HG03045 (cell line): Measurements from ENCODE around the gene IFNA1.
"Not testable (repeated sequence)": the region's sequence is repeated elsewhere in the genome, so short reads cannot be mapped to it uniquely, and the experiment has no call there.

Experiments
- ATAC-seq: cut with Tn5 transposase; IDR thresholded peaks from one replicate; pipeline ENCODE4 v1.9.1; 2021; ENCODE audit warnings: mild to moderate bottlenecking, moderate library complexity; ENCODE audit not compliant: unreplicated experiment

Gene IFNA1

DNA sequence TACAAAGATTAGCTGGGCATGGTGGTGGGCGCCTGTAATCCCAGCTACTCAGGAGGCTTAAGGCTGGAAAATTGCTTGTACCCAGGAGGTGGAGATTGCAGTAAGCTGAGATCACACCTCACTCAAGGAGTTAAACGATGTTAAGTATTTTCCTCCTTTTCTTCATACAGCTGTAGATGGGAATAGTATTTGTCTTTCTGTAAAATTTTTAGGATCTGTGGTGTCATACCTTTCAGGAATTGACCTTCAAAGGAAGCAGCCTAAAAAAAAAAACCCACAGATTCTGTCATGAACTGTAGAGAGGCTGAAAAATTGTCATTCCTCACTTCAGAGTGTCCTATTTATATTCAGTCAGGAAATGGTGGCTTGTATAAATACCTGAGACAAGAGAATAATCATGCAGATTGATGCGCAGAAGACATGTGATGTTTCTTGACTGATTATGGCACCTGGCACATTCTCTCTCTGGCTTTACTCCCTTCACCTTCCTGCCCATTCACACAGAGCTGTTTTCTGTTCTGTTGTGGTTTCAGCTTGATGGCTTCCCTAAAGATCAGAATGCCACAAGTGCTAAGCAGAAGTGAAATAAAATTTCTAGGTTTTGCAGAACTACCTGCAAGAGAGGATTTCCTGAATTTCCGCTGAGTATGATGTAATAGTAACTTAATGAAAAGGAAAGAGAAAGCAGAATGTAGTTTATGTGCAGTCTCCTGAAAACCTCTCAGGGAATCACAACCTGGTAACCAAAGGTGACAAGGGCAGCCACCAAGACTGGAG, 3.8 kb downstream of the IFNA1 start:
- peak; percentile 61 for ATAC-seq

DNA sequence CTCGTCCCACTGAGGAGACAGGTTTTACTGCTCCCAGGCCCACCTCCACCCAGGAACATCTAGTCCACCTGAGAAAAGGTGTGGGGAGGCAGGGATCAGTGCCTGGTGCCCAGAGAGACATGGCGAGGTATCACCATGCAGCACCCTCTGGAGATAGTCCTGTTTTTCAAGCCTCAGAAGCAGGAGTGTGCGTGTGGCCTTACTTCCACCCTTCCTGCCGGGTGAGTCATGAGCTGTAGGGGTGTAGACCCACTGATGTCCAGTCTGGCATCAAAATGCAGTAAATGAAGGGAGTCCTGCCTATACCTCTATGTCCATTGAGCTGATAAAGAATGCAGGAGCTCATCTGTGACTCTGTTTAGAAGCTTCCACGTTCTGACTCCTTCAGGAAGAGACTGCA, 9.1 kb downstream of the IFNA1 start:
- ATAC-seq = not testable (repeated sequence)

DNA sequence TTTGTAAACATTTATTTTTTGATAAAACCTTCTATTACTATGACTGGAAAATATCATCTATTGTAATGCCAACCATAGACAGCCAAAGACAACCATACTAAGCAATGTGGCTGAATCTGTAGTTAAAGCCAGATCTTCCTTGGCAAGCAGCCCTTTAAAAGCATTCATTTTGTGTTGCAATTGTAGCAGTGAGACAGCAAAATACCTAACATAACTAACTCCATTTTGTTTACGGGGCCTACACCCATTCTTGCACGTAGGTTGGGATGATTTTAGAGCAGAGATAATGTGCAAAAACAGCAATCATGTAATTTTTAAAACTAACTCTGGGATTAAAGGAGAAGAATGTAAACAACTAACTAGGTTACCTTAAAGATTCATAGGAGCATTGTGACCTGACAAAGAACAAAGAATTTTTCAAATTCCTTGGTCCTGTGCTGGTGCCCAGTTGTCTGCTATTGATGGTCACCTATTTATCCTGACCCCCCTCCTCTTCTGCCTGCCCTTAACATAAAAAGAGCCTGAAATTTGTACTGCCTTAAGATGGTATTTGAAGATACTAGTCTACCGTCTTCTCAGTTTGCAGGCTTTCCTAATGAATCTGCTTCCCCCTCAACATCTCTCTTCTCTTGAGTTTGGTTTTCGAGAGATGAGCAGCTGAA, 10.6 kb downstream of the IFNA1 start:
- ATAC-seq = no peak

DNA sequence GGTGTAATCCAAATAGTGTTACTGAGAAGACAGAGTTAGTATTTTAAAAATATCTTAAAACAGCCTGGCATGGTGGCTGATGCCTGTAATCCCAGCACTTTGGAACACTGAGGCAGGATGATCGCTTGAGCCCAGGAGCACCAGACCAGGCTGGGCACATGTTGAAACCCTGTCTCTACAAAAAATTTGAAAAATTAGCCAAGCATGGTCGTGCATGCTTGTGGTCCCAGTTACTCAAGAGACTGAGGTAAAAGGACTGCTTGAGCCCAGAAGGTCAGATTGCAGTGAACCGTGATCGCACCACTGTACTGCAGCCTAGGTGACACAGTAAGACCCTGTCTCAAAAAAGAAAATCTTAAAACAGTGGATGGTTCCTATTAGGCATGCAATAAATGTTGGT, 12.4 kb downstream of the IFNA1 start:
- no peak for ATAC-seq

DNA sequence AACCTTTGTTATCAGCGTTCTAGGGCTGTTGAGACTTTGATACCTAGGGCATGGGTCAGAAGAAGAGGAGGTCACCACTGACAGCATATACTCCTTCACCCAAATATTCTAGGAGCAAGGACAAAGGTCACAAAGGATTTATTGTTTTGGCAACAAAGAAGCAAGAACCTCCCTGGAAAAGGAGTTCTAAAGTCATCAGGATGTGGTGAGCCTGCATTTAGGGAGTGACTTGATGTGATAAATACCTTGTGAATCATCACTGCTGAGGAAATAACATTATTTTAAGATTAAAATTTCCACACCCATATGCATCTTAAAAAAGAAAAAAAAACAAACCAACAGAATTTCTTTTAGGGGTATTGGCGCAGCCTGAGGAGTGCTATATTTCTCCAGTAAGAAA, 13.9 kb downstream of the IFNA1 start:
- ATAC-seq = no peak

DNA sequence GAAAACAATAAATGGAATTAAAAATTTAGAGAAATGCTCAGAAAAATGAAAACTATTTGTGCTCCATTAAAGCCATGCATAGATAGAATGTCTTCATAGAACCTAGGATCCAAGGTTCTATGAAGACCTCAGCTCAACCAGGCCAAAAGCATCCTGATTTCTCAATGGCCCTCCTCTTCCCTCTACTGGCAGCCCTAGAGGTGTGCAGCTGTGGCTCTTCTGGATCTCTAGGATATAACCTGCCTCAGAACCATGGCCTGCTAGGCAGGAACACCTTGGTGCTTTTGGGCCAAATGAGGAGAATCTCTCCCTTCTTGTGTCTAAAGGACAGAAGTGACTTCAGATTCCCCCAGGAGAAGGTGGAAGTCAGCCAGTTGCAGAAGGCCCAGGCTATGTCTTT, 15.1 kb downstream of the IFNA1 start:
- ATAC-seq = peak; percentile 67

DNA sequence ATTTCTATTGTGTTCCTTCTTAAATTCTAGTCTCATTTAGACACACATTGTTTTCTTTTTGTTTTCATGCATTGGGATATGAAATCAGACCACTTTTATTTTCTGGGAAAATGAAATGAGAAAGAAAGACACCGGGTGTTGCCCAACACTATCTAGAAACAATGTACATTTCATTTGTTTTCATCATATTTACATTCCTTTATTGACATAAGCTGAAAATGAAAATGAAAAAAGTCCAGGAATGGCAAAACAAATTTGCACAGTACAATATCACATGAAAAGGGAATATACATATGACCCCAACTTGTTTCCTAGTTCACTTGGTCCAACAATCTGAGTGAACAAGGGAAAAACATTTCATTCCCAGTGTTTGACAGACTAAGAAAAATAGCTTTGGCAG, 21.1 kb downstream of the IFNA1 start:
- no peak for ATAC-seq

DNA sequence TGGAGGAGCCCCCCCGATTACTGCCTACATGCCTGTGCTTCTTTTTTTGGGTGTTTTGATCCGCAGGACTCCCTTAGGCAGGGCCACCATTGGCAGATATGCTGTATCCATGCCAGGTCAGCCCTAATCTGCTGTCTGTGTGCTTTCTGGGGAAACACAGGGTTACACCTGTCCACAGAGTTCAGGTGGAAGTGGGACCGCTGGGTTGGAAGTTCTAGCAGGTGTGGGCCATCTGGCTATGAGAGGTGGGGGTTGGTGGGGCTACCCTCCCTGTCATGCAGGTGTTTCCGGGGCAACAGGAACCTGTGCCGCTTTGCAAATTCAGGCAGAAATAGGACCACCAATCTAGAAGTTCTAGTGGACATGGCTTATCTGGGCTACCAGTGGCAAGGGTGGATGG, 24.9 kb downstream of the IFNA1 start:
- no peak for ATAC-seq

DNA sequence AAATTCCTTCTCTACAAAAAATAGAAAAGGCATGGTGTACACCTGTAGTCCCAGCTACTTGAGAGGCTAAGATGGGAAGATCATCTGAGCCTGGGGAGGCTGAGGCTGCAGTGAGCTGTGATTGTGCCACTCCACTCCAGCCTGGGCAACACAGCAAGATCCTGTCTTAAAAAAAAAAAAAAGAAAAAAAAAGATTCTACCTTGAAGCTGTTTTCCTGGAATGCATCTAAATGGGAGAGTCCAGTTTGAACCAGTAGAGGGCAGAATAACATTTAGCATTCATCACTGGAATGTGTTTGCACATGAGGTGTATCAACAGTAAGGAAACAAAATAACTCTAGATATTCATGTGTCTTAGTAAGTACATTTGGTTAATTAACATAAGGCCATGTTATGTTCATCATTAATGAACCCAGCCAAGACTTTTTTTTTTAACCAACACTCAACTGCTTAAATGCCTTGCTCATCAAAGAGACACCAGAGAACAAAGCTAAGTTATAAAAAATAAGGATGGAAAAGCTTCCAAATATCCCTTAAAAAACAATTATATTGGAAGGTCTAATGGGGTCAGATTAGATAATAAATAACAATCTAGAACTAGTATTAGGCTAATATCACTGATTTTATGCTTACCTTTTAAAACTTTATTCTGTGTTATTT, 25.8 kb downstream of the IFNA1 start:
- peak; percentile 55 for ATAC-seq

DNA sequence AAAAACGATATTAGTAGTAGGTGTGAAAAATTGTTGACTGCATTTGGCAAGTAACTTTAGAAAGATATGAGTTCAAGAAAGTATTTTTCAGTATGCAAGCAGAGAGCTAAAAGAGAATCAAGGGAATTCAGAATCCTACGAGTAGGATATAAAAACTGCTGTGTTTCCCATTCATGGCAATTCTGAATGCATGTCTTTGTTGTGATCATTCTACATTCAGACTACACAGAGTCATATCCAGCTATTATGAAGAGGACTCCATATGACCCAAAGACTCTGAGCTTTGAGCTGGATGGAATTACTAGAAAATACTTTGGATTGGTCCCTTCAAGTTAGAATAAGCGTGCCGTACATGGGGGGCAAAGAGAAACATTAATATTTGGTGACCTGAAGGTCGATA, 29.9 kb downstream of the IFNA1 start:
- ATAC-seq = no peak

DNA sequence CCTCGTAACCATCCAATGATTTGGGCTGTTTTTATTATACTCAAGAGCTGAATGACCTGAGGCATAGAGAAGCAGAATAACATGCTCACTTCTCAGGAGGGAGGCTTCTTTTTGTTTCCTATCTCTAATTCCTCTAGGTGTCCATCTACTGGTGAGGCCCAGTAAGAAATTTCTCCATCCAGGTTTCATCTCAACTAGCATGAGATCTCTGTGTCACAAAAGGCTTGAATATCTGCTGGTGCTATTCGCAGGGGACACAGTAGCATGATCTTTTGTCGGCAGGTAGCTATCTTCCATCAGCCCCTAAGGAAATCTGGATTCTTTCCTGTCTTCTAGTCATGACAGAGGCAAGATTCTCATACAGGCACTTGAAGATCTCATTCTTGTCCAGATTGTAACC, 33.0 kb downstream of the IFNA1 start:
- ATAC-seq = no peak

DNA sequence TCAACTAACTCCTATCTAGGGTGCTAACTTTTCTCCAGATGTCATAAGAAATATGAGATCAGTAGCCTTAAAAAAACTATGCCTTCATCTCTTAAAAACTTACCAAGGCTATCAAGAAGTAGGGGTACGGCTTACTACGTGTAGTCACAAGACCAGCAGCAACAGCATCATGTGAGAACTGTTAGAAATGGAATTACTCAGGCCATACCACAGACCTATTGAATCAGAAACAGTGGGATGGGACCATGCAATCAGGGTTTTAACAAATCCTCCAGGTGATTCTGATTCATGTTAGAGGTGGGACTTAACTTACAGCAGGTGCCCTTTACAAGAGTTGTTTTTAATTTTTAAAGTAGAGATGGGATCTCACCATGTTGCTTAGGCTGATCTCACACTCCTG, 37.2 kb downstream of the IFNA1 start:
- ATAC-seq = no peak

DNA sequence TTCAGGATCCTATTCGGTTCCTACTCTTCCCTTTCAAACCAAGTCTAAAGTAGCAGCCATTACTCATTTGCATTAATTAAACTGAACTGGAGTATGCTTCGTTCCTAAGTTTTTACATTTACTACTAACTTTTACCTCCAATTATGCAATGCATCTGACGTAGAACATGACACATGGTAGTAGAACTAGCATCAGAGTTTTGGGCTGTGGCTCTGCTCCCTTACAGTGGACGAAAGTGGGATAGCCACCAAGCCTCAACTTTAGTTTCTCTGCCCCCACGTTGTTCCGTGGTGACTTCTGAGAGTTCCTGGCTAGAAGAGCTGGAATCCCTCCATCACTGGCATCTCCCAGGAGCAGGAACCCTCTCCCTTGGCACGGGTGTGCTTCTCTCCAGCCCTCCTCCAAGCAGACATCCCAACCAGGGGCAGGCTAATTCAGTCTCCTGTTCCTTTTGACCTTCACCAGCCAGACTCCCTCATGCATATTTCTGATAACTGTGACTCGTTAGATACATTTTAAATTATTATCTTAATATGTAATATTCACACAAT, 39.0 kb downstream of the IFNA1 start:
- no peak for ATAC-seq

DNA sequence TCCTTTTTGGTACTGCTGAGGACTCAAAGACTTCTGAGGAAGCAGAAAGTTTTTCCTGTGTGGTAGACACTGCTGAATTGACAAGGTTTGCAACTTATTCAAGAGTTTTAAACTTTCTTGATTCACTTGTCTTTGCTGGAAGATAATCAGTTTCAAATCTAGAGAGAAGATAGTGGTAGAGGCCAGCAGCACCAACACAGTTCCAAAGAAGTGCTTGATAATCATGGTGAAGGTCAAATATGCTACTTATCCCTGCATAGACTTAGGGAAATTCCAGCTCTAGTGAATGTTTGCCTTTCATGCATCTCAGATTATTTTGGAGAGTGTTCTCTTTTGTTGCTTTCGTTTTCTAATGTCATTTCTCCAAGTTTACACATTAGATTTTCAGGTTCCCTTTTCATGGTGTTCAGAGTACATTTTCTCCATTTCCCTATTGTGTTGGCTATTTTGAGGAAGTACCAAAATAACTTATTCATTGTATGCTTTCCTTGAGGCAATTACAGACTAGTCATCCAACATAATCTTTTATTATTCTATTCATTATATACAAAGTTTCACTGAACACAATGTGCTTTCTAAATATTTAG, 41.3 kb downstream of the IFNA1 start:
- no peak for ATAC-seq

DNA sequence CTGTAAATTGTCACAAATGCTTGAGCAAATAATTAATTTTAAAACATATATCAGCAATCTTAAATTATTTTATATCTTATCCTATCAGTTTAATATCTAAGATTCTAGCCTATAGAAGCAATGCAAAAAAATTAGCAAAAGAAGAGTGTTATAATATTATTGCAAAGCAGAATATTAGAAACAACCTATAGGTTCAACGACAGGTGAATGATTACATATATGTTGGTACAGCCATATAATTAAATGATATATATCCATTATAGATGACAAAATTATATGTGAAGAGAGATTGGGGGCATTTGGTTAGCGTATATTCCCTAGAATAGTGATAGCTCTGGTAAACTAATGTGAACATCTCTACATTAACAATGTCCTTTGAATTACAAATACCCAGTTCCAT, 42.0 kb downstream of the IFNA1 start, which contains the start of gene IFNE:
IFNE (minus strand) TSS at position 101 of the 400 bp plus-strand sequence. CDS start 619 bp downstream, outside the sequence.
- no peak for ATAC-seq
